OCI-LY1 (cell line): ENCODE results near the gene FTCD.

Source experiments
- H2AFZ ChIP-seq: fragments of 200-600 bp; sonication (generic), shearing (Covaris generic); 2 replicates; pipeline ENCODE4 v1.6.0; 2014; ENCODE audit warnings: antibody characterized with exemption, mild to moderate bottlenecking, low read length
- H3F3A ChIP-seq: fragments of 200-600 bp; sonication (generic), shearing (Covaris generic); 2 replicates; pipeline ENCODE4 v1.6.0; 2014; ENCODE audit warnings: mild to moderate bottlenecking, antibody characterized with exemption, low read length, moderate library complexity; ENCODE audit not compliant: insufficient read depth
- H3K27ac ChIP-seq: fragments of 200-600 bp; sonication (generic); 2 replicates; pipeline ENCODE4 v1.5.1; 2014; ENCODE audit warnings: low read length, mixed run types, mild to moderate bottlenecking, low read depth; ENCODE audit not compliant: poor library complexity, severe bottlenecking
- H3K27me3 ChIP-seq: fragments of 200-600 bp; sonication (generic); 2 replicates; pipeline ENCODE4 v1.6.0; 2014; ENCODE audit warnings: antibody characterized with exemption, mild to moderate bottlenecking, low read length, moderate library complexity; ENCODE audit not compliant: insufficient read depth
- H3K36me3 ChIP-seq: fragments of 200-600 bp; sonication (generic); 2 replicates; pipeline ENCODE4 v1.6.1; 2014; ENCODE audit warnings: mild to moderate bottlenecking, antibody characterized with exemption, low read length, moderate library complexity, mixed read lengths; ENCODE audit not compliant: insufficient read depth
- H3K4me1 ChIP-seq: fragments of 200-600 bp; sonication (generic); 2 replicates; pipeline ENCODE4 v1.5.1; 2014; ENCODE audit warnings: mild to moderate bottlenecking, low read length, moderate library complexity; ENCODE audit not compliant: insufficient read depth, severe bottlenecking
- H3K4me2 ChIP-seq: fragments of 200-600 bp; sonication (generic), shearing (Covaris generic); 2 replicates; pipeline ENCODE4 v1.6.1; 2014; ENCODE audit warnings: low read length
- H3K4me3 ChIP-seq: fragments of 200-600 bp; sonication (generic); 2 replicates; pipeline ENCODE4 v1.5.1; 2014; ENCODE audit warnings: low read length, low read depth, mild to moderate bottlenecking, mixed read lengths; ENCODE audit not compliant: poor library complexity, severe bottlenecking
- H3K79me2 ChIP-seq: fragments of 200-600 bp; shearing (Covaris generic); 2 replicates; pipeline ENCODE4 v1.6.1; 2016; ENCODE audit warnings: mixed run types, low read length, mixed read lengths; ENCODE audit not compliant: insufficient read depth
- H3K9ac ChIP-seq: fragments of 200-600 bp; sonication (generic), shearing (Covaris generic); 2 replicates; pipeline ENCODE4 v1.6.1; 2014; ENCODE audit warnings: mild to moderate bottlenecking, low read length, mixed read lengths
- H3K9me2 ChIP-seq: fragments of 200-600 bp; sonication (generic), shearing (Covaris generic); 2 replicates; pipeline ENCODE4 v1.6.1; 2014; ENCODE audit warnings: low read depth, mild to moderate bottlenecking, low read length, mixed read lengths
- H3K9me3 ChIP-seq: fragments of 200-600 bp; shearing (Covaris generic); 2 replicates; pipeline ENCODE4 v1.6.1; 2014; ENCODE audit warnings: low read length, mixed read lengths
- H4K20me1 ChIP-seq: fragments of 200-600 bp; sonication (generic), shearing (Covaris generic); 2 replicates; pipeline ENCODE4 v1.6.0; 2016; ENCODE audit warnings: mild to moderate bottlenecking, low read length; ENCODE audit not compliant: insufficient read depth
- CTCF ChIP-seq: fragments of 200-600 bp; sonication (generic), shearing (Covaris generic); IDR thresholded peaks from 2 replicates; pipeline ENCODE4 v1.5.1; 2017; ENCODE audit warnings: mild to moderate bottlenecking, antibody characterized with exemption, low read length, moderate library complexity, mixed read lengths
- EZH2 ChIP-seq: fragments of 200-600 bp; sonication (generic), shearing (Covaris generic); IDR thresholded peaks from 2 replicates; pipeline ENCODE4 v1.8.0; 2017; ENCODE audit warnings: borderline replicate concordance, mixed run types, mild to moderate bottlenecking, antibody characterized with exemption, low read length, moderate library complexity, mixed read lengths

Gene FTCD

GRCh38 chr21:46155514-46156377, at the start of gene FTCD:
Gene FTCD, minus strand, starts transcription at chr21:46155579. Its CDS starts 56 bp downstream, at chr21:46155523.
- H3K27ac ChIP-seq = no peak within 1 kb of the TSS
- no peaks in the 10 kb centered on the region for H3K27me3 ChIP-seq
- H3K9me3 ChIP-seq = no peaks in the 10 kb centered on the region
- no peaks in the 10 kb centered on the region for H3K79me2 ChIP-seq
- no peaks in the 10 kb centered on the region for H3K4me1 ChIP-seq
- no peak for TF ChIP-seq EZH2
- no peak for TF ChIP-seq CTCF
- H3K36me3 ChIP-seq = no peaks in the 10 kb centered on the region
- H3K4me3 ChIP-seq = no peak within 1 kb of the TSS
- H3F3A ChIP-seq = no peaks in the 10 kb centered on the region
- H2AFZ ChIP-seq = no peak within 1 kb of the TSS
- no peaks in the 10 kb centered on the region for H3K9me2 ChIP-seq
- H4K20me1 ChIP-seq = no peaks in the 10 kb centered on the region
- no peak within 1 kb of the TSS for H3K4me2 ChIP-seq
- no peak within 1 kb of the TSS for H3K9ac ChIP-seq

- Histone ChIP-seq H3K27me3 (no peaks in the 10 kb centered on the region), H2AFZ (no peak overlapping the region), H3K27ac (no peak overlapping the region), H3K9me3 (no peaks in the 10 kb centered on the region), H3F3A (0 out of 2 replicates have a peak, but pooled peaks cover 3% of the 10 kb centered on the region), H3K9ac (no peak overlapping the region), H3K4me1 (no peaks in the 10 kb centered on the region), H3K9me2 (no peaks in the 10 kb centered on the region), H4K20me1 (no peaks in the 10 kb centered on the region), H3K79me2 (no peaks in the 10 kb centered on the region), H3K36me3 (peaks cover 74% of the 10 kb centered on the region), H3K4me2 (no peak overlapping the region), H3K4me3 (no peak overlapping the region)
- no peak for TF ChIP-seq CTCF
- TF ChIP-seq EZH2 = no peak
Observed at GRCh38 chr21:46205166-46205565, 49.8 kb upstream of the FTCD start.

- H2AFZ ChIP-seq = no peak overlapping the region
- H3K4me2 ChIP-seq = no peak overlapping the region
- no peak overlapping the region for H3K27ac ChIP-seq
- H3K79me2 ChIP-seq = no peaks in the 10 kb centered on the region
- TF ChIP-seq CTCF = no peak
- TF ChIP-seq EZH2 = no peak
- H3K27me3 ChIP-seq = no peaks in the 10 kb centered on the region
- no peak overlapping the region for H3K9ac ChIP-seq
- no peaks in the 10 kb centered on the region for H3K9me2 ChIP-seq
- H4K20me1 ChIP-seq = no peaks in the 10 kb centered on the region
- 0 out of 2 replicates have a peak, but pooled peaks cover 3% of the 10 kb centered on the region for H3F3A ChIP-seq
- no peaks in the 10 kb centered on the region for H3K4me1 ChIP-seq
- no peak overlapping the region for H3K4me3 ChIP-seq
- peaks cover 85% of the 10 kb centered on the region for H3K36me3 ChIP-seq
- H3K9me3 ChIP-seq = no peaks in the 10 kb centered on the region
Observed at GRCh38 chr21:46203203-46203600, 47.8 kb upstream of the FTCD start.
